ENCODE results near the gene GJA3.
"Not testable (repeated sequence)": the region's sequence is repeated elsewhere in the genome, so short reads cannot be mapped to it uniquely, and the experiment has no call there.

Gene GJA3

GRCh38 chr13:20181188-20181587, 20.3 kb upstream of the GJA3 start:
- no peak for DNase-seq

DNA sequence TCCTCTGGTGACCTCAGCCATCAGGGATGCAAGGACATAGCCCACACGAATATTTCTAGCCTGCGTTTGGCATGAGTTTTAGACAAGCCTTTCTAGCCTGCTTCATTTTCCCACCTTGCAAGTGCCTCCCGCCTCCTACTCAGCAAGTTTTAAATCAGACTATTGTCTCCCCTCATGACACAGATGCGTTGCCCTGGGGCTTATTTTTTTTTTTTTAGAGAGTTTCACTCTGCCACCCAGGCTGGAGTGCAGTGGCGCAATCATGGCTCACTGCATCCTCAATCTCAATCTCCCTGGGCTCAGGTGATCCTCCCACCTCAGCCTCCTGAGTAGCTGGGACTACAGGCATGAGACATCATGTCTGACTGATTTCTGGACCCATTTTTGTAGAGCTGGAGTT, 17.3 kb upstream of the GJA3 start:
- no peak for DNase-seq

- DNase-seq: no peak
Measured at GRCh38 chr13:20177049-20177831, 16.4 kb upstream of the GJA3 start.

- no peak for DNase-seq
Measured at GRCh38 chr13:20175907-20176652, 15.2 kb upstream of the GJA3 start.

DNA sequence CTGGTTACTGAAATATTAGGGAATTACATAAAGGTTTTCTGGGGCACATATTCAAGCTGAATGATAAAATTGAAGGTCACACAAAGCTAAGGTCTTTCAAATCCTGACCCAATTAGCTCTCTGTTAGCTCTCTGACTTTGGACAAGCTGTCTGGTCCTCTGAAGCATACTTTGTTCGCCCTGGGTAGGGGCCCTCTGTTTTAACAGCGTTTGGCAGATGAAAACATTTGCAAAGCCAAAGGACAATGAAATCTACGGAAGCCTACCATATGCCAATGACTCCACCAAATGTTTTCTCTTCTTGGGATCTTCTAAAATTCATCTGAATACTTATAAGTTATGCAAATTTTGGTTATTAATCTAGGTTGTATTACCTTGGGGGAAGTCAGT, 14.5 kb upstream of the GJA3 start:
- no peak for DNase-seq

- DNase-seq: no peak
Measured at GRCh38 chr13:20174656-20175405, 14.0 kb upstream of the GJA3 start.

- no peak for DNase-seq
Measured at GRCh38 chr13:20173116-20173746, 12.4 kb upstream of the GJA3 start.

DNA sequence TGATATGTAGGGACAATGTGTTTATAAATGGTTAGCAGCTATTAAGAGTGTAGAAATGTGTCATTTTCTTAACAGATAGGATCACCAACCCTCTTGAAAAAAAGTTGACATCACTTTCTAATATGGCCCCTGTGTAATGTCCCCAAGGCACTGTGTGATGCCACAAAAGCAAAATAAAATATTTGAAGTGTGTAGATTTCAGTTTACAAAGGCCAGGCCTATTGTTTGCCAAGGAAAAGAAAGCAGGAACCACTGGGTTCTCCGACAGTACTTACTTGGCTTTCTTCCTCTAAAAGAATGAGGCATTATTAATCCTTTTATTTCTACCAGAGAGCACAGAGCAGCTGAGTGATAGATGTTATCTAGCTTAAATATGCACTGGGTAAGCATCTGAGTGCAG, 10.5 kb upstream of the GJA3 start:
- no peak for DNase-seq

- no peak for DNase-seq
Measured at GRCh38 chr13:20170921-20171320, 10.1 kb upstream of the GJA3 start.

DNA sequence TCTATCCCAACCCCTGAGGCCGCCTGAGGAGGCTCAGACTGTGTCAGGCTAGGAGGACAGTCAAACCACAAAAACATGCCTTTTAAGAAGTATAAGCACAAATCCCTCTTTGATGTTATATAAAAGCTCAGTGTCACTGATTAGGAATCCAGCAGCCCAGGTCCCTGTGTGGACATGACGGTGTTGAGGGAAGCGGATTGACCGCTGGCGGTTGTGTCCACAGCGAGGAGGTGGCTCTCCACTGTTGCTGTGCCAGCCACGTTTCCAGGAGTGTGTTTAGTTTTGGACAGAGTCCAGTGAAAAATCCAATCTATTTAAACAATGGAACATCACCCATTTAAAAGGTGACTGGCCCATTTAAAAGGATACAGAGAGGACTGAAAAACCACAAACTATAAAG, 7.5 kb upstream of the GJA3 start:
- no peak for DNase-seq

DNA sequence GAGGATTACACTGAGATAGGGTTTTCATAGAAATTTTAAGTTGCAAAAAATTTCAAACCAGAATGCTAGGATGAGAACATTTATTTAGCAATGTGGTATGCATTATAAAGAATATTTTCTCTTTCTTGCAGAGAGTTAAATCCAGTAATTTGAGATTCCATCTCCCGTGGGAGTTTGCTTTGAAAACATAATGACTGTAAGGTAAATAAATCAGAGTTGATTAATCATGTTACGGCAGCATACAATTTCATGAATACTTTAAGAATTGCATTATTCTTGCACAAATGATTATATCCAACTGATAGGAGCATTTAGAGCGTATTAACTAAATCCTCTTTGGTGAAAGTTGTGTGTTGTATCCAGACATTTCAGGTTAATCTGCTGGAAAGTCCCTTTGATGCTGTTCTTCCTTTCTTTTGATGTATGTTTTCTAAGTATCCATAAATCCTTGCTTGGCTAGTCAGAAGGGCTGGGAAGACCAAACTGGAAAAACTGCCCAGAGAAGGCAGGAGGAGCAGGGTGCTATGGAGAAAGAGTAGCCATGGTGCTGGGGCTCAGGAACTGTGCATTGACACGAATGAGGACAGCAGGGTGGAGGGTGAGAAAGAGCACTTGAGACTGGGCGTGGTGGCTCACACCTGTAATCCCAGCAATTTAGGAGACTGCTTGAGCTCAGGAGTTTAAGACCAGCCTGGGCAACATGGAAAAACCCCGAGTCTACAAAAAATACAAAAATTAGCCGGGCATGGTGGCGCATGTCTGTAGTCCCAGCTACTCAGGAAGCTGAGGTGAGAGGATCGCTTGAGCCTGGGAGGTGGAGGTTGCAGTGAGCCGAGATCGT, 4.8 kb upstream of the GJA3 start:
- no peak for DNase-seq

GRCh38 chr13:20161951-20162300, 1.1 kb upstream of the GJA3 start:
- DNase-seq: no peak

DNA sequence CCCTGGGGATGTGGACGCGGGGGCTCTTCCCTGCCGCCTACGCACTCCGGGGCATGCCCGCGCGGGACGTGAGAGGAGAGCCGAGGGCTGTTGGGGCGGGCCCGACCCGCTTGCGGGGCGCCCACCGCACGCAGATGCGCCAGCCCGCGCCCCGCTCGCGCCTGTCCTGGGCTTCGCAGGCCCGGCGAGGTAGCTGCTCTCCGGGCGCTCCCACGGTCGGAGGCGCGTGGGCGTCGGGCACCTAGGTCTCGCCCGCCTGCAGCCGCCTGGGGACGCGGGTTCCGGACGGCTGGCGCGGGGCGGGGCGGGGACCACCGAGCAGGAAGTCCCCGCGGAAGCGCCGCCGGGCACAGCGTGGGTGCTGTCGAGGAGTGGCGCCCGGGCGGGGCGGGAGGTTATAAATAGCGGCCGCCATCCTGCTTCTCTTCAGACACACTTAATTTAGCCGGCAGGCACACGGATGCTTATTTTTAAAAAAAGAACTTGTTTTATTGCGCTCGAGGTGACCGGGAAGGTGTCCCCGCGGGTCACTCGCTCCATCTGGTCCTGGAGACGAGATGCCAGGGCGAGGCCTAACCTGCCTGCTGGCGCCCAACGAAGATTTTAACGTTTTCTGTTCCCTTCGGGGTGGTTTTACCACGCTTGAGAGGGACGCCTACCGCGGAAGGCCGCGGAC, 561 bp upstream of the GJA3 start:
- no peak for DNase-seq

- no peak for DNase-seq
Measured at GRCh38 chr13:20159646-20160305, 1.1 kb downstream of the GJA3 start.

DNA sequence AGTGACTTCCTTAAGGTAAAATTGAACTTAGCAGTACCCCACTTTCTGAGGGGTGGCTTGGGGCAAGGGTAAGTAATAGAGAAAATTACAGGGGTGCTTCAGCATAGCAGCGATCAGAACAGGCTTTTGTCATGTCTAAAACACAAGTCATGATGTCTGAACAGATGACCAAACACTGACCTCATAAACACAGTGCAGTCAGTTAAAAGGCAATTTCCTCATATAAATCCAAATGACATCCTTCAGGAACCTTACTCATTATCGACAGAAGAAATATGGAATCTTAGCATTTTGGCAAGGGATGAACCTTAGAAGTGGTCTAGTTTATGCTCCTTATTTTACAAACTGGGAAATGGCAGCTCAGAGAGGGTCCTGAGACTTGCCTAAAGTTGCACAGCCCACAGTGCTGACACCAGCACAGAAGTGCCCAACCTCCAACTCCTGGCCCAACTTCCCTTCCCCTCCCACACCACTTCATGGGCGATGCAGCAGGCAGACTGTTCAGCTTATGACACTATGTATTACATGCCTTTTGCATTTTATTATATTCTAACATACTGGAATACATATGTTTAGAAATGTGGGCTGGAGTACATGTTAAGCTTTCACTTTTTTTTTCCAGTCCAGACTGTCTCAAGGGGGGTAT, 3.6 kb downstream of the GJA3 start:
- no peak for DNase-seq

DNA sequence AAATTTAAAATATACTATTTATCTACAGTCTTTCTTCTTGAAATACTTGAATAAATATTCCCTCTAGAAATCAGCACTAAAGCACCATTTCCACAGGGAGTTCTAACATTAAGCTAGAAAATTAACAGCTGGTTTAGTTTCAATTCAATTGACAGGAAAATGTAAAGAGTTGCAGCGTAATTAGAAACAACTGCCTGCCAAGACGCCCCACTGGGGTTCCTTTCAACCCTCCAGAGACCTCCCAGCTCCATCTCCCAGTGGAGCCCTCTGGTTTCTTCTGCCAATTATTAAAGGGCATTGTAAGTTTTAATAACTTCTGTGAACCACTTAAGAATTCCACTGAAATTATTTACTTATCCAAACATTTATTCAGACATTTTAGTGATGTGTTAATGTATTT, 4.2 kb downstream of the GJA3 start:
- no peak for DNase-seq

DNA sequence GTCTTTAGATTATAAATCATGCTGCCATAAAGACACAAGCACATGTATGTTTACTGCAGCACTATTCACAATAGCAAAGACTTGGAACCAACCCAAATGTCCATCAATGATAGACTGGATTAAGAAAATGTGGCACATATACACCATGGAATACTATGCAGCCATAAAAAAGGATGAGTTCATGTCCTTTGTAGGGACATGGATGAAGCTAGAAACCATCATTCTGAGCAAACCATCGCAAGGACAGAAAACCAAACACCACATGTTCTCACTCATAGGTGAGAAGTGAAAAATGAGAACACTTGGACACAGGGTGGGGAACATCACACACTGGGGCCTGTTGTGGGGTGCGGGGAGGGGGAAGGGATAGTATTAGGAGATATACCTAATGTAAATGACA, 7.6 kb downstream of the GJA3 start:
- not testable (repeated sequence) for DNase-seq

GRCh38 chr13:20151612-20152011, 9.2 kb downstream of the GJA3 start:
- no peak for DNase-seq

DNA sequence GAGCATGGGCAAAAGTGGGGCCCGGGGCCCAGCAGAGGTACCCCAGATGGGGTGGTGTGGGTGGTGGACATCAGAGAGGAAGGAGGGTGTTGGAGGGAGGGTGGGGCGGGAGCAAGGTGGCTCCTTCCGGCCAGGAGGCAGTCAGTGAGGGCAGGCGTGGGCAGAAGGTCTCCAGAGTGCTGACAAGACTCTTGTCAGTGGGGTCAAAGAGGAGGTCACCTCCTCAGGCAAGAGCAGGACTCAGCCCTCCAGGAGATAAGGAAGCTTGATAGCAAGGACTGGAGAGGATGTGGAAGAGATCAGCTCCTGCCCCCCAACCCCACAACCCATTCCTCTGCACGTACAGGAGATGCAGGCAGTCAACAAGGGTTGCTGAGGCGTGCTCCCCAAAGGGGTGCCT, 9.8 kb downstream of the GJA3 start:
- DNase-seq: no peak

- DNase-seq: no peak
Measured at GRCh38 chr13:20150561-20150960, 10.3 kb downstream of the GJA3 start.

DNA sequence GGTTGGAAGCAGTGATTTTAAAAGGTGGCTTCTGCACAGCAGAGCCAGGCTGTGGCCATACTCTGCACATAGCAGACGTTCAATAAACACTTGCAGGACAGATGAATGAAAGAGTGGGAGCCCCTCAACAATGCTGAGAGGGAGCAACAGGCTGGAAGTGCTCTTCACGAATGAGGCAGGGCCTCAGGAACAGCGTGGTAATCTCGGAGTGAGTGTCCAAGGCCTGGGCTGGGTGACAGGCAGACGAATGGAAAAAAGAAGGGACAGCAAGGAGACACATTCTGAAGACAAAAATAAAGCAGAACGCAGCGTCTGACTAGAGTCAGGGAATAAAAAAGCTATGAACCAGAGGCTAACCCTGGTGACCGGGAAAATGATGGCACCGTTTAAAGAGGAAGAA, 11.1 kb downstream of the GJA3 start:
- no peak for DNase-seq
